Kidney (tissue), 14 donors: ENCODE measurements around the gene ZNF681. TPM values are rescaled to one million over a fixed set of nuclear protein-coding genes. Genes with fewer than 3 reads are reported as not detected.
"Not testable (repeated sequence)": the region's sequence is repeated elsewhere in the genome, so short reads cannot be mapped to it uniquely, and the experiment has no call there.

Experiments used
- DNase-seq, 5 donors: peaks; one replicate each; pipeline ENCODE4 v3.0.0-alpha.2; 2013 to 2020
- FAIRE-seq: peaks from 2 replicates; lab custom pipeline; 2012; peaks lifted over from hg19 to GRCh38; lab: Jason Lieb, UNC
- H3K27ac ChIP-seq, 2 donors: one replicate each; pipeline ENCODE4 v1.7.0; 2013; ENCODE audit warnings: low read depth in 2 of 2, low read length in 2 of 2, inconsistent platforms in 1 of 2
- H3K27me3 ChIP-seq: one replicate; pipeline ENCODE4 v1.7.1; 2013; ENCODE audit warnings: low read length, inconsistent platforms; ENCODE audit not compliant: control insufficient read depth, insufficient read depth
- H3K36me3 ChIP-seq, 3 donors: one replicate each; pipeline versions ENCODE4 v1.7.0 to v1.7.1; 2013; ENCODE audit warnings: low read length in 3 of 3, control low read depth in 1 of 3, inconsistent platforms in 1 of 3; ENCODE audit not compliant: insufficient read depth in 3 of 3, control insufficient read depth in 2 of 3
- H3K4me1 ChIP-seq, 3 donors: one replicate each; pipeline versions ENCODE4 v1.7.0 to v1.7.1; 2013; ENCODE audit warnings: low read length in 3 of 3, inconsistent platforms in 1 of 3, low read depth in 1 of 3; ENCODE audit not compliant: control insufficient read depth in 2 of 3, insufficient read depth in 2 of 3
- H3K4me3 ChIP-seq, 3 donors: one replicate each; pipeline versions ENCODE4 v1.7.0 to v1.8.1; 2013; ENCODE audit warnings: low read length in 3 of 3, control low read depth in 1 of 3, inconsistent platforms in 1 of 3
- H3K9ac ChIP-seq, 3 donors: one replicate each; pipeline versions ENCODE4 v1.7.0 to v1.7.1; 2013; ENCODE audit warnings: low read length in 3 of 3, control low read depth in 1 of 3, inconsistent platforms in 1 of 3
- H3K9me3 ChIP-seq, 3 donors: one replicate each; pipeline versions ENCODE4 v1.7.0 to v1.7.1; 2013; ENCODE audit warnings: low read length in 3 of 3, control low read depth in 1 of 3, inconsistent platforms in 1 of 3; ENCODE audit not compliant: control insufficient read depth in 2 of 3, insufficient read depth in 1 of 3
- CTCF ChIP-seq: IDR thresholded peaks from 3 replicates; pipeline ENCODE4 v1.5.1; 2012; ENCODE audit warnings: mild to moderate bottlenecking, moderate library complexity, borderline replicate concordance; ENCODE audit not compliant: insufficient read depth; ENCODE audit errors: extremely low read depth
- intact Hi-C: fragments of 100-400 bp; cut with DNase I; formaldehyde crosslinking; loops from one replicate; pipeline ENCODE4 v1.11.1; 2022
- polyA plus RNA-seq: library from polyadenylated mRNA; stranded (reverse); fragments of 350-450 nt; fragmentation: Illumina TruSeq; extraction: RNeasy Lipid Tissue Mini Kit (QIAGEN cat#74804); gene quantifications from one replicate; pipeline ENCODE4 v1.2.3, GENCODE V29; 2014; ENCODE audit warnings: low read depth, low replicate concordance; ENCODE audit not compliant: insufficient read depth
- total RNA-seq: library from RNA; stranded (reverse); fragmentation: NEBNext Ultra II Directional; extraction: Animal tissue kit (Norgen Biotek cat#: 25700); gene quantifications from one replicate; pipeline ENCODE4 v1.2.1, GENCODE V29; 2021
- donor health status: control.
- donor health status: control.
- donor health status: control.
- donor health status: control.
- donor health status: control.
- donor health status: DM: yes; HTN: yes; CAD: no.
- donor health status: Normal renal cell carcinoma (clear cell type).

ZNF681 gene
- total and polyA plus RNA-seq, 2 donors from 2014 or later, result 0.30 to 3.1 TPM

GRCh38 chr19:23779645-23780044, 21.0 kb upstream of the ZNF681 start:
- Histone ChIP-seq H3K9ac (no peak overlapping the region), H3K36me3 (peaks cover 5 to 10% (median 8%) of the 10 kb centered on the region in 3 donors), H3K27me3 (no peaks in the 10 kb centered on the region), H3K4me3 (no peak overlapping the region), H3K27ac (no peak overlapping the region), H3K4me1 (no peaks in the 10 kb centered on the region), H3K9me3 (no peaks in the 10 kb centered on the region)
- FAIRE-seq (no peak), DNase-seq (no peak)
- no peak for TF ChIP-seq CTCF
- intact Hi-C loops, result no loop called here

GRCh38 chr19:23778566-23778965, 19.9 kb upstream of the ZNF681 start:
- Histone ChIP-seq H3K36me3 (peaks cover 5 to 10% (median 7%) of the 10 kb centered on the region in 3 donors), H3K27me3 (no peaks in the 10 kb centered on the region), H3K27ac (no peak overlapping the region), H3K4me1 (no peaks in the 10 kb centered on the region), H3K9me3 (no peaks in the 10 kb centered on the region), H3K9ac (no peak overlapping the region), H3K4me3 (no peak overlapping the region)
- intact Hi-C loops, result no loop called here
- TF ChIP-seq CTCF, result no peak
- FAIRE-seq (no peak), DNase-seq (no peak)

- FAIRE-seq, H3K4me3 ChIP-seq, H3K27ac ChIP-seq, H3K9ac ChIP-seq, intact Hi-C loops, H3K9me3 ChIP-seq, DNase-seq, H3K4me1 ChIP-seq, H3K27me3 ChIP-seq: not testable (repeated sequence)
- H3K36me3 ChIP-seq, result peaks cover 5 to 10% (median 7%) of the 10 kb centered on the region in 3 donors
Observed at GRCh38 chr19:23778036-23778435, 19.3 kb upstream of the ZNF681 start.

- no peak for DNase-seq
- peaks cover 5 to 13% (median 7%) of the 10 kb centered on the region in 3 donors for H3K36me3 ChIP-seq
- no peak for FAIRE-seq
- no peak overlapping the region for H3K4me3 ChIP-seq
- intact Hi-C loops, result no loop called here
- no peaks in the 10 kb centered on the region for H3K9me3 ChIP-seq
- no peak for TF ChIP-seq CTCF
- H3K4me1 ChIP-seq, result no peaks in the 10 kb centered on the region
- no peak overlapping the region for H3K27ac ChIP-seq
- no peak overlapping the region for H3K9ac ChIP-seq
- H3K27me3 ChIP-seq, result no peaks in the 10 kb centered on the region
Observed at GRCh38 chr19:23777216-23777615, 18.5 kb upstream of the ZNF681 start.
